ENCODE data around the gene MTMR2. TPM values are rescaled to one million over a fixed set of nuclear protein-coding genes. Genes with fewer than 3 reads are reported as not detected.

The MTMR2 gene
- total RNA-seq, 1 donor from 2014 or later: 14.7 TPM

DNA sequence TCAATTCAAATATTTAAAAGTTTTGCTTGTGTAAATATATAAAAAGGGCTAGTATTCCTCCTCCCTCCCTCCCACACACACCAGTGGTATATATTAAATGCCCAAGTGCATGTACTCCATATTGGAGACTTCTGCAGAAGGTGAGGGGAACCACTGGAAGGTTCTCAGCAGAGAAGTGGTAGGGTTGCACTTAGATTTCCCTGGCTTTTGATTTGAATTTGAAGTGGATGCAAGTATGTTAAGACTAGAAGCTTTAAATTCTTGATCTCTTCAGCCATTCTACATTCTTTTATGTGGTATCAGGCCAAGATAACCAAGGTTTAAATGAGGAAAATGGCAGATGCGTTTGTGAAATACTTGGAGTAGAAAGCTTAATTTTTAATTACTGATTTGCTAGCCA lies 90.5 kb downstream of the MTMR2 start:
- H3K9me3 ChIP-seq: no peaks in the 10 kb centered on the region
- intact Hi-C loops (cut with DNase I): loop anchor here (10.0 kb wide), 1 partner anchor 591 kb away; no protein-coding TSS in a partner anchor
- no peak for DNase-seq (ENCODE audit: low spot score in 2 of 2)

DNA sequence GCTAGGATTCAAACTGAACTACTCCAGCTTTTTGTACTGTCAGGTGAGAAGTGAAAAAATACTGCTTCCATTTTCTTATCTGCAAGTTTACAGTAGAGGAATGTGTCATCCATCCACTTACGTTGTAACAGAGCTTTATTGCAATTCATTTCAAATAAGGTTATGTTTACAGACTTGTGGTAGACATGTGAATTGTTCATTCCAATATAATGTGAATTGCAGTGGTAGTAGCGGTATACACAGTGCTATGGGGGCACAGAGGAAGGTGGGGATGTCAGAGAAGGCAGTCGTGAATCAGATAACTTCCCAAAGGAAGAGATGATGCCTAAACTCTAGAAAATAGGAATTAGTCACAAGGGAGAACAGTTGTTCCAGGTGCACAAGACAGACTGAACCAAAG lies 91.1 kb downstream of the MTMR2 start:
- no peak for DNase-seq (ENCODE audit: low spot score in 2 of 2)
- H3K27ac ChIP-seq: no peak overlapping the region
- H3K27me3 ChIP-seq: no peaks in the 10 kb centered on the region
- peaks cover 29 to 68% of the 10 kb centered on the region in 2 donors for H3K36me3 ChIP-seq
- TF ChIP-seq, protein P1, sequence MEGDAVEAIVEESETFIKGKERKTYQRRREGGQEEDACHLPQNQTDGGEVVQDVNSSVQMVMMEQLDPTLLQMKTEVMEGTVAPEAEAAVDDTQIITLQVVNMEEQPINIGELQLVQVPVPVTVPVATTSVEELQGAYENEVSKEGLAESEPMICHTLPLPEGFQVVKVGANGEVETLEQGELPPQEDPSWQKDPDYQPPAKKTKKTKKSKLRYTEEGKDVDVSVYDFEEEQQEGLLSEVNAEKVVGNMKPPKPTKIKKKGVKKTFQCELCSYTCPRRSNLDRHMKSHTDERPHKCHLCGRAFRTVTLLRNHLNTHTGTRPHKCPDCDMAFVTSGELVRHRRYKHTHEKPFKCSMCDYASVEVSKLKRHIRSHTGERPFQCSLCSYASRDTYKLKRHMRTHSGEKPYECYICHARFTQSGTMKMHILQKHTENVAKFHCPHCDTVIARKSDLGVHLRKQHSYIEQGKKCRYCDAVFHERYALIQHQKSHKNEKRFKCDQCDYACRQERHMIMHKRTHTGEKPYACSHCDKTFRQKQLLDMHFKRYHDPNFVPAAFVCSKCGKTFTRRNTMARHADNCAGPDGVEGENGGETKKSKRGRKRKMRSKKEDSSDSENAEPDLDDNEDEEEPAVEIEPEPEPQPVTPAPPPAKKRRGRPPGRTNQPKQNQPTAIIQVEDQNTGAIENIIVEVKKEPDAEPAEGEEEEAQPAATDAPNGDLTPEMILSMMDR (IDR thresholded peaks at IDR 0.05): no peak
- H3K9me3 ChIP-seq: no peaks in the 10 kb centered on the region
- intact Hi-C loops (cut with DNase I): loop anchor here (10.0 kb wide), 1 partner anchor 592 kb away; no protein-coding TSS in a partner anchor
- H3K4me1 ChIP-seq: no peaks in the 10 kb centered on the region
- no peak overlapping the region for H3K4me3 ChIP-seq

More for the DNA sequence above, 90.5 kb downstream of the MTMR2 start:
- Histone ChIP-seq H3K4me3 (no peak overlapping the region), H3K27ac (no peak overlapping the region), H3K27me3 (no peaks in the 10 kb centered on the region), H3K4me1 (no peaks in the 10 kb centered on the region), H3K36me3 (peaks cover 29 to 70% of the 10 kb centered on the region in 2 donors)
- TF ChIP-seq, protein P1 (IDR thresholded peaks at IDR 0.05): no peak

DNA sequence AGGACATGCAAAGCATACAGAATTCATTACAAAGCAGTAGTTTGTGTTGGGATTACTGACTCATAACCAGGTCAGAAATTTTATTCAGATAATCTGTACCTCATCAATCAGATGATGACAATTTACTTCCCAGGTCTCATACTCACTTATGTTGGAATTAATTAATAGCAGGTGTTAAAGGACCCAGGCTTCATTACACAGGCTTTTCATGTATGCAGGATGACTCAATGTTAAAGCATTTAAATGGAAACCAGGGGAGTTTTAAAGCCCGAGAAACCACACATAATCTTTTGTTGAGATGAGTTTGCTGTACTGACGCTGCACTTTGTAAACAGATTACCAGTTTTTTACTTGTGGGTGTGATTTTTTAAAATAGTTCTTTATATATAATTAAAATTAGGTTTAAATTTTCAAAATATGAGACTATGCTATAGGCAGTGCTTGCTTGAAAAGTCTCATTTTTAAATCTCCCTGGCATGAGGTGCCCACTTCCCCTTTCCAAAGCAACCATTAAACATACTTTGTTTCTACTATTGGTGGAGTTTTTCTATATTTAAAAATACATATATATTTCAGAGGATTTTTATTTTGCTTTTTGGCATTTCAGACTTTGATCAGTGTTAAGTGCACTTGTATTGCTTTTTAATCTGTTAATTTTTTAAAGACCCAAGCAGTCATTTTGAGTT lies 92.6 kb downstream of the MTMR2 start:
- Histone ChIP-seq H3K27me3 (no peaks in the 10 kb centered on the region), H3K9me3 (no peaks in the 10 kb centered on the region), H3K4me3 (no peak overlapping the region), H3K27ac (no peak overlapping the region), H3K36me3 (peaks cover 31 to 69% of the 10 kb centered on the region in 2 donors), H3K4me1 (no peaks in the 10 kb centered on the region)
- TF ChIP-seq, protein P1 (IDR thresholded peaks at IDR 0.05): no peak
- DNase-seq (ENCODE audit: low spot score in 2 of 2): no peak
- intact Hi-C loops (cut with DNase I): loop anchor here (10.0 kb wide), 1 partner anchor 593 kb away; no protein-coding TSS in a partner anchor

DNA sequence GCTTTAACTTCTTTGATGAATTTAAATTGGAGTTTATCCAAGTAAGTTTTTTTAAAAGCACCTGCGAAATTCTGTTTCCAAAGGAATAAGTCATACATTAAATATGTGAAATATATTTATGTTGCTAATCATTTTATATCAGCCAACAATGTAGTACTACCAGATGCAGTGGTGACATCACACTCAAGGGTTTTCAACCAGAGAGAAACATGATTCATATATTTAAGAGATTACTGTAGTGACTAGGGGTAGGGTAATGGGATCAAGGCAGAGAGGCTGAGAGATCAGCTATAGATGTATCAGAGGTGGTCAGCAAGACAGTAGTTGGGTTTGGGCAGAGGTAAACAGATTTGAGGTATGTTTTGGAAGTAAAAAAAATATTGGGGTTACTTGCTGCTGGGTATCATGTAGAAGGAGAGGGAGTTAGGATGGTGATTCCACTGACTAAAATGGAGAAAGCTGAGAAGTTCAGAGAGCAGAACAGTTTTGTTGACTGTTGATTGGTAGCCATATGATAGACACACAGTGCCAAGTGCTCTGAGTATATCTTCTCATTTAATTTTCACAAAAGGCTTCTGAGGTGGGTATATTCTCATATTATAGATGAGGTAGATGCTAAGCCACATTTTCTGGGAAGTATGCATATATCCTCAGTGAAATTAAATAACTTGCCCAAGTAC lies 94.2 kb downstream of the MTMR2 start:
- Histone ChIP-seq H3K27ac (no peak overlapping the region), H3K27me3 (no peaks in the 10 kb centered on the region), H3K4me3 (no peak overlapping the region), H3K36me3 (peaks cover 27 to 60% of the 10 kb centered on the region in 2 donors), H3K9me3 (no peaks in the 10 kb centered on the region), H3K4me1 (no peaks in the 10 kb centered on the region)
- intact Hi-C loops (cut with DNase I): loop anchor here (10.0 kb wide), 1 partner anchor 595 kb away; no protein-coding TSS in a partner anchor
- TF ChIP-seq, protein P1 (IDR thresholded peaks at IDR 0.05): no peak
- no peak for DNase-seq (ENCODE audit: low spot score in 2 of 2)

DNA sequence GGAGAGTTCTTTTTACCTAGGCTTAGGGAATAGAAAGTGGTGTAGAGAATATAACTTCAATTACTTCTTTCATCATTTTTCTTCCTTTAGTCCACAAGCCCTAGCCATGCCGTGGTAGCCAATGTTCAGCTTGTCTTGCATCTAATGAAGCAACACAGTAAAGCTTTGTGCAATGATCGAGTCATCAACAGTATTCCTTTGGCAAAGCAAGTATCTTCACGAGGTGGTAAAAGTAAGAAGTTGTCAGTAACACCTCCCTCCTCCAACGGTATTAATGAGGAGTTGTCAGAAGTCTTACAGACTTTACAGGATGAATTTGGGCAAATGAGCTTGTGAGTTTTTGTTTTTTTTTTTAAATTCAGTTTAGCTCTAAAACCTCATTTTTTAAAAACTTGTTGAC lies 96.2 kb downstream of the MTMR2 start:
- Histone ChIP-seq H3K36me3 (peaks cover 22 to 50% of the 10 kb centered on the region in 2 donors), H3K4me3 (no peak overlapping the region), H3K27ac (no peak overlapping the region), H3K27me3 (no peaks in the 10 kb centered on the region), H3K4me1 (no peaks in the 10 kb centered on the region), H3K9me3 (no peaks in the 10 kb centered on the region)
- no peak for DNase-seq (ENCODE audit: low spot score in 2 of 2)
- intact Hi-C loops (cut with DNase I): no loop called here
- TF ChIP-seq, protein P1 (IDR thresholded peaks at IDR 0.05): no peak
